Brain pericyte (primary cell): Measurements from ENCODE around the gene CDC42BPB.

Experiments used
- DNase-seq: peaks from one replicate; pipeline ENCODE4 v3.0.0-alpha.2; 2012; ENCODE audit warnings: low read depth, low spot score

The CDC42BPB gene

GRCh38 chr14:102967506-102967795, 89.9 kb downstream of the CDC42BPB start:
- DNase-seq = no peak

- DNase-seq = no peak
These were observed 90.5 kb downstream of the CDC42BPB start for GRCh38 chr14:102966681-102967505.

GRCh38 chr14:102965971-102966655, 91.2 kb downstream of the CDC42BPB start:
- DNase-seq = no peak

- no peak for DNase-seq
These were observed 92.1 kb downstream of the CDC42BPB start for GRCh38 chr14:102965282-102965681.

GRCh38 chr14:102964152-102964730, 93.1 kb downstream of the CDC42BPB start:
- no peak for DNase-seq

GRCh38 chr14:102962111-102962627, 95.2 kb downstream of the CDC42BPB start:
- DNase-seq = no peak

- no peak for DNase-seq
These were observed 98.9 kb downstream of the CDC42BPB start for GRCh38 chr14:102958461-102958860.

- DNase-seq = no peak
These were observed 100.1 kb downstream of the CDC42BPB start for GRCh38 chr14:102957222-102957621.

- DNase-seq = no peak
These were observed 101.5 kb downstream of the CDC42BPB start for GRCh38 chr14:102955636-102956408.

- DNase-seq = no peak
These were observed 103.1 kb downstream of the CDC42BPB start for GRCh38 chr14:102954081-102954789.

- no peak for DNase-seq
These were observed 104.2 kb downstream of the CDC42BPB start for GRCh38 chr14:102953100-102953499.

GRCh38 chr14:102952276-102952675, 105.1 kb downstream of the CDC42BPB start:
- DNase-seq = no peak

GRCh38 chr14:102951799-102952198, 105.5 kb downstream of the CDC42BPB start:
- DNase-seq = peak; percentile 64

- no peak for DNase-seq
These were observed 106.3 kb downstream of the CDC42BPB start for GRCh38 chr14:102951034-102951433.

- DNase-seq = no peak
These were observed 107.4 kb downstream of the CDC42BPB start for GRCh38 chr14:102949801-102950451.

- DNase-seq = no peak
These were observed 108.1 kb downstream of the CDC42BPB start for GRCh38 chr14:102949062-102949800.

- DNase-seq = no peak
These were observed 108.7 kb downstream of the CDC42BPB start for GRCh38 chr14:102948698-102949061.

- no peak for DNase-seq
These were observed 109.8 kb downstream of the CDC42BPB start for GRCh38 chr14:102947321-102948103.
